GM19328 (cell line): ENCODE results near the gene CFAP251.

Source experiments
- ATAC-seq: cut with Tn5 transposase; IDR thresholded peaks from one replicate; pipeline ENCODE4 v1.9.1; 2021; ENCODE audit warnings: mild to moderate bottlenecking, moderate library complexity; ENCODE audit not compliant: unreplicated experiment

Gene CFAP251

GRCh38 chr12:122001466-122002209, 83.2 kb downstream of the CFAP251 start:
- ATAC-seq, result no peak

- ATAC-seq, result no peak
Observed at GRCh38 chr12:122003651-122004611, 85.5 kb downstream of the CFAP251 start.

GRCh38 chr12:122004633-122005071, 86.3 kb downstream of the CFAP251 start:
- no peak for ATAC-seq

- no peak for ATAC-seq
Observed at GRCh38 chr12:122005252-122005776, 86.9 kb downstream of the CFAP251 start.

GRCh38 chr12:122006186-122006926, 88.0 kb downstream of the CFAP251 start:
- no peak for ATAC-seq

- no peak for ATAC-seq
Observed at GRCh38 chr12:122009741-122010140, 91.3 kb downstream of the CFAP251 start.

- ATAC-seq, result no peak
Observed at GRCh38 chr12:122012184-122012583, 93.8 kb downstream of the CFAP251 start.

GRCh38 chr12:122013136-122013535, 94.7 kb downstream of the CFAP251 start:
- no peak for ATAC-seq

GRCh38 chr12:122013791-122014590, 95.6 kb downstream of the CFAP251 start:
- ATAC-seq, result no peak

GRCh38 chr12:122014781-122015180, 96.4 kb downstream of the CFAP251 start:
- ATAC-seq, result no peak

GRCh38 chr12:122018457-122018856, 100.1 kb downstream of the CFAP251 start:
- no peak for ATAC-seq

- no peak for ATAC-seq
Observed at GRCh38 chr12:122018937-122019336, 100.5 kb downstream of the CFAP251 start.

GRCh38 chr12:122020795-122021192, 102.4 kb downstream of the CFAP251 start:
- ATAC-seq, result no peak

- no peak for ATAC-seq
Observed at GRCh38 chr12:122021193-122021821, 102.9 kb downstream of the CFAP251 start.

GRCh38 chr12:122021822-122022392, 103.5 kb downstream of the CFAP251 start, which contains the start of gene BCL7A:
TSS of gene BCL7A (plus strand) at chr12:122021884. CDS start at chr12:122022092, 208 bp downstream.
- ATAC-seq, result no peak

- no peak for ATAC-seq
Observed at GRCh38 chr12:122022393-122023338, 104.3 kb downstream of the CFAP251 start.

- no peak for ATAC-seq
Observed at GRCh38 chr12:122023339-122024131, 105.1 kb downstream of the CFAP251 start.
